GM10847 (cell line): ENCODE results near the gene CAMK4.

Source experiments
- POLR2A ChIP-seq: IDR thresholded peaks from 2 replicates; pipeline ENCODE4 v1.6.1; 2011; ENCODE audit not compliant: insufficient read length; ENCODE audit errors: extremely low read depth

Gene CAMK4

DNA sequence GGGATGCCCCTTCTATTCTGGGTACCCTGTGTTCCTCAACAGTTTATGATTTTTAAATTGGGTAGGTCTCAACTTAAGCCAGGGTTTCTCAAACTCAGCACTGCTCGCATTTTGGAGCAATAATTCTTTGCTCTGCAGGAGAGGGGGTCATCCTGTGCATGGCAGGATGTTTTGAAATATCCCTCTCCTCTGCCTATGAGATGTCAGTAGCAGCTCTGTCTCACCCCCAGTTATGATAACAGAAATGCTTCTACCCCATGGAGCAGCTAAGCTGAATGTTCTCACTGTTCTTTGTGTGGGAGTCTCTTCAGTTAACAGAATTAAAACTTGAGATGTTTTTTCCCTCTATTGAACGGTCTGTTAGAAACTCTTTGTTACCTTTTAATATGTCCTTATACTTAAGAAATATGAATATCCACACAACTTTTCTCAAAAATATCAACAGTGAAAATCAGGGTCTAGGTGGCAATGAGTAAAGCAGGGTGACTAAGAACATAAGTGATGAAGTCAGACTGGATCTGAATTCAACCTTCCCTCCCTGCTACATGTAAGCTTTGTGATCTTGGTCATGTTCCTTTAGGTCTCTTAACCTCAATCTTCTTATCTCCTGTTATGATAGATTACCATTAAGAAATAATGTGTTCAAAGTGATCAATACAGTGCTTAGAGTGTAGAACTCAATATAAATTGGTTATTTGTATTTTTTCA lies 89.0 kb downstream of the CAMK4 start:
- TF ChIP-seq POLR2A = no peak

DNA sequence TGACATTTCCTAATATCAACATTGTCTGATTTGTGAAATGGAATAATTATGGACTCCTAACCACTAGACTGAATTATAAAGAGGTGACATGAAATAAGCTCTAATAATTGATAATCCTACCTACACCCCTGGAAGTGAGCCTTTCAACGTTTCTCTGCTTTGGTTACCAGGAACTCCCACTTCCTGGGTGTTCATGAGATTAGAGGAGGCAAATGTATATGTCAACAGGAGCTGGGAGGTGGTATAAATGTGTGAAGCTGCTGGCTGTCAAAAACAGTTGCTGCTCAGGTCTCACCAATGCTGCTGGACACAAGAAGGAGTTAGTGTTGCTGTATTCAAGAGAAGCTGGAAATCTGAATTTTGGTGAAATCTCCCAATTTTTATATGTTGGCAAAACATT lies 96.8 kb downstream of the CAMK4 start:
- TF ChIP-seq POLR2A = no peak

- TF ChIP-seq POLR2A = no peak
These were observed 97.2 kb downstream of the CAMK4 start for GRCh38 chr5:111321376-111321775.

- no peak for TF ChIP-seq POLR2A
These were observed 102.4 kb downstream of the CAMK4 start for GRCh38 chr5:111326551-111326950.

GRCh38 chr5:111337133-111337532 lies 112.9 kb downstream of the CAMK4 start:
- no peak for TF ChIP-seq POLR2A

DNA sequence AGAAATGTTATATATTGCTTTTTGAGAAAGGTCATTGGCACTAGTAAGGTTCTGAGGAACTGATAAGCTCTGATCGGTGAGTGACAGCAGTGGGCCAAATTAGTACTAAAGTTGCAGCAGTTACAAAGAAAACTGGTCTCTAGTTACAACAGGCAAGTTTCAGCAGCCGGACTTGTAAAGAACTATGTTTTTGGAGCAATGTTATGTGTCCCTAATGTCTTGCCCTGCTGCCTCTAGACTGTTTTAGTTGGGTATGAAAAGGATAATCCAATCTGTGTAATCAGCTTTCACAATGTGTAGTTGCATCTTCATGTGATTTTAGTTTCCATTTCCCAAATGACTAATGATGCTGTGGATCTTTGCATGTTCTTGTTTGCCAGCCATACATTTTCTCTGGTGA lies 113.5 kb downstream of the CAMK4 start:
- no peak for TF ChIP-seq POLR2A

- no peak for TF ChIP-seq POLR2A
These were observed 121.5 kb downstream of the CAMK4 start for GRCh38 chr5:111345731-111346130.

GRCh38 chr5:111347021-111347420 lies 122.8 kb downstream of the CAMK4 start:
- no peak for TF ChIP-seq POLR2A

DNA sequence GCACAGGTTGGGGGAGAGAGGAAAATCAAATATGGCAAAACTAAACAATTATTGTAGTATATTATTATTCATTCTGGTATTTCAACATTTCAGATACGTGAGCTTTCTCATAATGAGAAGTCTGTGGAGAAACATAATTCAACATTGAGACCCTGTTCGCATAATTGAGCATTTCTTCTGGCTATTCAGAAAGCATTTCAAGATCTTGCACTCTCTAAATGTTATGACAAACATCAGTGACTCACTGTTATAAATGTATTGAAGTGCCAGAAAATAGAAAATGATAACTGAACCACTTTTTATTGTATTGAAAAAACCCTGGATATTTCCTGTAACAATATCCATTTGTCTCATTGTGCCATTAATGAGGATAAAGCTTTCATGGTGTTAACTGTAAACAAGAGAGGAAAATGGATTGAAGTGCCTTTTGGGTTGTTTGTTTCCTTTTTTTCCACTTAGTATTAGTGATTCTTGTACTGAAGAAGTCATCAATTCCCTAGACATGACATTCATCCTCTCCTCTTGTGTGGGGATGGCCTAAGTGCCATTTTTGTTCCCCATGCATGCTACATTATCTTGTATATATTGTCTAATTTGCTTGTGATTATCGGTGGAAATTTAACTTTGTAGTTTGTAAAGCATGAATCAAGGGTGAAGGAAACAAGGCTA lies 124.6 kb downstream of the CAMK4 start:
- no peak for TF ChIP-seq POLR2A

DNA sequence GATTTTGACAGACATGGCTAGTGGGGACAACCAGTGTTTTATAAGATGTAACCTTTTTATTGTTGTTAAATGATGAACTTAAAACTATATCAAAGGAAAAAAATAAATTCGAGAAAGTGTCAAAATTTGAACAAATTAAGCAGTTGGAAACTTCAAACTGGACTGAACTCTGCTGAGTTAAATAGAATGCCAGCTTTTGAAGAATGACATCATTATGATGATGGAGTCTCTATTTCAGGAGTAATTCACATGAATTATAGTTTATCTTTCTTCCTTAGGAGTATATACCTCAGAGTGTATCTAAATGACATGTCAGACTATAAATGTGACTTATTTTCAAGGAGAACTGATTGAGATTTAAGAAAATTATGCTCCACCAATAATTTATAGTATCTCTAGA lies 125.2 kb downstream of the CAMK4 start:
- TF ChIP-seq POLR2A = no peak

- no peak for TF ChIP-seq POLR2A
These were observed 128.9 kb downstream of the CAMK4 start for GRCh38 chr5:111353035-111353434.

GRCh38 chr5:111360173-111360572 lies 136.0 kb downstream of the CAMK4 start:
- no peak for TF ChIP-seq POLR2A

DNA sequence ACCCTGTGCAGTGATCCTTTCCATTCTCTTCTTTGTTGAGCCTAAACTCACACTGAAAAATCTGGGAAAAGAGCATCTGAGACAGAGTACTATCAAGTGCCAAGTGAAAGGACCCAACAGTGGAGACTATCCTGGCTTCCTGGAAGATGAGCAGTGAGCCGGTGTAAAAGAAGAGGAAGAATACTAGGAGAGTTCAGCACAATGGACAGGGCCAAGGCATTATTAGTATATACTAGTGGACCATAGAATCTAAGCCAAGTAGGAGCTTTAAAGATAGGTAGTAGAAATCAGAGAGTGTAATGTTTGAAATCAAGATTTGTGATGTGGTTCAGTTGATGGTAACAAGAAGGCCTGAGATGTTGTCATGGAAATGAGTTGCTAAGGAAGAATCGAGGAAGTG lies 140.8 kb downstream of the CAMK4 start:
- no peak for TF ChIP-seq POLR2A

DNA sequence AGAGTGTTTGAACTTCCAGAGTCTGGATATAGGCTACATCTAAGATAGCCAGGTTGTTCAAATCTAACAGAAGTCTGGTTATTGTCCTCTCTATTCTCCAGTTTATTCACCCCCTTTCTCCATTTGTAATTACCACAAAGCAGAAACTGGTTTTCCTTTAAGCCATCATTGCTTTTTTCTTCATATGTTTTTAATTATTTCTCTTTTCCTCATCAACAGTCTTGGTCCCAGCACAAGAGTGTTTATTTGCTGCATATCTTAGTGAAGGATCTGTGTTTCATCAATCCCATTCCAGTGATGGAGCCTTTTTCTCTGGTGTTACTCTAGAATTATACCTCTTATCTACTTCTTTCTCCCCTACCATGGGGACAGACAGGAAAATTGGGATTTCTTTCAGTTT lies 142.2 kb downstream of the CAMK4 start:
- TF ChIP-seq POLR2A = no peak

DNA sequence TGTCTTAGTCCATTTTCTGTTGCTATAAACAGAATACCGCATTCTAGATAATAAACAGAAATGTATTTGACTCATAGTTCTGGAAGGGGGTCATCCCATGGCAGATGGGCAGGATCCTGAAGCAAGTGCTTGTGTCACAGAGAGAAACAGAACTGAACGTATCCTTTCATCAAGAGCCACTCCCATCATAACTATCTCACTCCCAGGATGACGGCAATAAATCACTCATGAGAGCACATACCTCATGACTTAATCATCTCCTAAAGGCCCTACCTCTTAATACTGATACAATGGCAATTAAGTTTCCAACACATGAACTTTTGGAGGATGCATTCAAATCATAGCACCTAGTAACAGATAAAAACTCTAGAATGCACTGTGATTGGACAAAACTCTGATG lies 142.9 kb downstream of the CAMK4 start:
- no peak for TF ChIP-seq POLR2A

- TF ChIP-seq POLR2A = no peak
These were observed 148.6 kb downstream of the CAMK4 start for GRCh38 chr5:111372799-111373198.

- no peak for TF ChIP-seq POLR2A
These were observed 150.2 kb downstream of the CAMK4 start for GRCh38 chr5:111374380-111374779.
